Liver (tissue), 9 donors: Measurements from ENCODE around the gene DSCAM. TPM values are rescaled to one million over a fixed set of nuclear protein-coding genes. Genes with fewer than 3 reads are reported as not detected.

Experiments
- DNase-seq: peaks from one replicate; pipeline ENCODE4 v3.0.0-alpha.2; 2017; ENCODE audit warnings: low spot score
- H3K27ac ChIP-seq, 2 donors: one replicate each; pipeline ENCODE4 v1.7.0; 2013; ENCODE audit warnings: inconsistent platforms in 2 of 2, low read length in 2 of 2, control low read depth in 1 of 2, low read depth in 1 of 2, mild to moderate bottlenecking in 1 of 2
- H3K27me3 ChIP-seq, 4 donors: one replicate each; pipeline versions ENCODE4 v1.6.1 to v1.7.0; 2013; ENCODE audit warnings: low read length in 3 of 4, inconsistent platforms in 1 of 4, mild to moderate bottlenecking in 1 of 4, moderate library complexity in 1 of 4; ENCODE audit not compliant: control insufficient read depth in 4 of 4, insufficient read depth in 4 of 4
- H3K36me3 ChIP-seq, 4 donors: one replicate each; pipeline versions ENCODE4 v1.6.1 to v1.7.0; 2013; ENCODE audit warnings: low read length in 3 of 4, mild to moderate bottlenecking in 3 of 4, low read depth in 1 of 4, moderate library complexity in 1 of 4; ENCODE audit not compliant: control insufficient read depth in 4 of 4, insufficient read depth in 3 of 4
- H3K4me1 ChIP-seq, 4 donors: one replicate each; pipeline versions ENCODE4 v1.6.1 to v1.7.0; 2013; ENCODE audit warnings: low read length in 3 of 4, mild to moderate bottlenecking in 3 of 4, moderate library complexity in 1 of 4; ENCODE audit not compliant: control insufficient read depth in 4 of 4, insufficient read depth in 4 of 4
- H3K4me3 ChIP-seq, 3 donors: one replicate each; pipeline versions ENCODE4 v1.6.1 to v1.7.0; 2013; ENCODE audit warnings: low read length in 3 of 3, control low read depth in 1 of 3, low read depth in 1 of 3, mild to moderate bottlenecking in 1 of 3
- H3K9ac ChIP-seq, 2 donors: one replicate each; pipeline ENCODE4 v1.7.0; 2013; ENCODE audit warnings: low read length in 2 of 2, mild to moderate bottlenecking in 2 of 2, moderate library complexity in 2 of 2, control low read depth in 1 of 2, low read depth in 1 of 2
- H3K9me3 ChIP-seq, 4 donors: one replicate each; pipeline versions ENCODE4 v1.6.1 to v1.7.0; 2013; ENCODE audit warnings: low read length in 3 of 4; ENCODE audit not compliant: control insufficient read depth in 4 of 4
- ATF3 ChIP-seq: IDR thresholded peaks from 2 replicates; pipeline ENCODE4 v1.6.1; 2016; ENCODE audit warnings: antibody characterized with exemption
- CTCF ChIP-seq: fragments of 150-350 bp; IDR thresholded peaks from 2 replicates; pipeline ENCODE4 v1.5.1; 2017; ENCODE audit warnings: improper control_type of control experiment, low read depth, low read length; ENCODE audit not compliant: missing input control
- FOXA1 ChIP-seq: IDR thresholded peaks from 2 replicates; pipeline ENCODE4 v1.6.1; 2016; ENCODE audit warnings: antibody characterized with exemption
- FOXA2 ChIP-seq: IDR thresholded peaks from 2 replicates; pipeline ENCODE4 v1.6.1; 2016; ENCODE audit warnings: antibody characterized with exemption
- GABPA ChIP-seq, 2 donors: IDR thresholded peaks in 1 of 2; conservative IDR thresholded peaks in 1 of 2; 2 replicates each; pipeline ENCODE4 v1.6.1; 2016; ENCODE audit warnings: antibody characterized with exemption in 2 of 2, mild to moderate bottlenecking in 1 of 2, moderate library complexity in 1 of 2
- HNF4A ChIP-seq, 2 donors: conservative IDR thresholded peaks; 2 replicates each; pipeline ENCODE4 v1.6.1; 2016; ENCODE audit warnings: antibody characterized with exemption in 2 of 2, mild to moderate bottlenecking in 2 of 2
- HNF4G ChIP-seq: IDR thresholded peaks from 2 replicates; pipeline ENCODE4 v1.6.1; 2016; ENCODE audit warnings: antibody characterized with exemption
- JUND ChIP-seq, 2 donors: IDR thresholded peaks; 2 replicates each; pipeline ENCODE4 v1.6.1; 2016; ENCODE audit warnings: antibody characterized with exemption in 2 of 2
- MAX ChIP-seq: IDR thresholded peaks from 2 replicates; pipeline ENCODE4 v1.6.1; 2016; ENCODE audit warnings: antibody characterized with exemption
- RAD21 ChIP-seq, 2 donors: IDR thresholded peaks; 2 replicates each; pipeline ENCODE4 v1.6.1; 2016; ENCODE audit warnings: antibody characterized with exemption in 2 of 2, mild to moderate bottlenecking in 2 of 2
- REST ChIP-seq: IDR thresholded peaks from 2 replicates; pipeline ENCODE4 v1.6.1; 2016; ENCODE audit warnings: antibody characterized with exemption, mild to moderate bottlenecking
- RXRA ChIP-seq, 2 donors: IDR thresholded peaks; 2 replicates each; pipeline ENCODE4 v1.6.1; 2017 to 2018; ENCODE audit warnings: antibody characterized with exemption in 2 of 2, mild to moderate bottlenecking in 1 of 2
- TAF1 ChIP-seq: conservative IDR thresholded peaks from 2 replicates; pipeline ENCODE4 v1.6.1; 2016; ENCODE audit warnings: antibody characterized with exemption, mild to moderate bottlenecking
- YY1 ChIP-seq: IDR thresholded peaks from 2 replicates; pipeline ENCODE4 v1.6.1; 2016; ENCODE audit warnings: antibody characterized with exemption, mild to moderate bottlenecking
- ZBTB33 ChIP-seq: IDR thresholded peaks from 2 replicates; pipeline ENCODE4 v1.6.1; 2016; ENCODE audit warnings: antibody characterized with exemption
- WGBS: extraction: QIAGEN DNeasy Blood & Tissue Kit; methylation state at CpG from one replicate; pipeline ENCODE4 v1.1.7; 2013; 5-methylcytosine and 5-hydroxymethylcytosine counted together
- polyA plus RNA-seq, 2 donors: library from polyadenylated mRNA; stranded (reverse) in 1 of 2; unstranded in 1 of 2; fragments of 200-250 nt in 1 of 2; fragments of >200 nt in 1 of 2; fragmentation: Nextera tagmentation in 1 of 2; extraction: Ambion mirVana in 1 of 2; gene quantifications; one replicate each; pipeline versions ENCODE4 v1.2.1 to v1.2.3, GENCODE V29; 2013 to 2015
- total RNA-seq, 2 donors: library from RNA; depleted of rRNA; stranded (reverse); fragments of >200 nt; gene quantifications; one replicate each; pipeline ENCODE4 v1.2.3, GENCODE V29; 2014
- donor health status: healthy.
- donor health status: healthy.
- donor health status: healthy.
- donor health status: healthy.
- donor health status: healthy.

DSCAM gene
- total and polyA plus RNA-seq, 4 donors, result 0.02 to 0.23 (median 0.10) TPM

GRCh38 chr21:40723317-40723716, 123.6 kb downstream of the DSCAM start:
- H3K9ac ChIP-seq, result no peak overlapping the region
- no peaks in the 10 kb centered on the region for H3K4me1 ChIP-seq
- peaks cover 0 to 4% (median 1%) of the 10 kb centered on the region in 4 donors for H3K9me3 ChIP-seq
- H3K4me3 ChIP-seq, result no peak overlapping the region
- no peak overlapping the region for H3K27ac ChIP-seq
- 88% methylated on average over 2 of the region's 2 CpGs for WGBS
- no peaks in the 10 kb centered on the region for H3K27me3 ChIP-seq
- TF ChIP-seq RAD21 (IDR thresholded peaks at IDR 0.05) (no peak), RXRA (IDR thresholded peaks at IDR 0.05) (no peak), GABPA (IDR thresholded peaks at IDR 0.05 in 1 of 2, conservative IDR thresholded peaks at IDR 0.05 in 1 of 2) (no peak), TAF1 (no peak), YY1 (no peak), FOXA2 (no peak), ZBTB33 (no peak), REST (no peak), FOXA1 (no peak), MAX (no peak), CTCF (no peak), HNF4A (conservative IDR thresholded peaks at IDR 0.05) (no peak), ATF3 (no peak), JUND (IDR thresholded peaks at IDR 0.05) (no peak)
- H3K36me3 ChIP-seq, result no peaks in the 10 kb centered on the region
- no peak for DNase-seq

GRCh38 chr21:40719615-40720014, 127.3 kb downstream of the DSCAM start:
- no peak for TF ChIP-seq RXRA (IDR thresholded peaks at IDR 0.05)
- no peak for TF ChIP-seq MAX
- TF ChIP-seq ZBTB33, result no peak
- no peak for TF ChIP-seq TAF1
- no peak for TF ChIP-seq HNF4A (conservative IDR thresholded peaks at IDR 0.05)
- no peak for TF ChIP-seq RAD21 (IDR thresholded peaks at IDR 0.05)
- TF ChIP-seq YY1, result no peak
- no peak for TF ChIP-seq FOXA2
- TF ChIP-seq ATF3, result no peak
- no peak for TF ChIP-seq GABPA (IDR thresholded peaks at IDR 0.05 in 1 of 2, conservative IDR thresholded peaks at IDR 0.05 in 1 of 2)
- no peak for TF ChIP-seq FOXA1
- no peak for TF ChIP-seq JUND (IDR thresholded peaks at IDR 0.05)
- no peak for TF ChIP-seq HNF4G
- H3K4me1 ChIP-seq, result no peaks in the 10 kb centered on the region
- no peak overlapping the region for H3K27ac ChIP-seq
- H3K4me3 ChIP-seq, result no peak overlapping the region
- H3K9ac ChIP-seq, result no peak overlapping the region
- DNase-seq, result no peak
- no peaks in the 10 kb centered on the region for H3K36me3 ChIP-seq
- peaks cover 0 to 4% (median 1%) of the 10 kb centered on the region in 4 donors for H3K9me3 ChIP-seq
- H3K27me3 ChIP-seq, result no peaks in the 10 kb centered on the region
- WGBS, result 85% methylated on average over 1 of the region's 1 CpG
